Endothelial cell of umbilical vein (primary cell): ENCODE measurements around the gene VRK1. TPM values are rescaled to one million over a fixed set of nuclear protein-coding genes. Genes with fewer than 3 reads are reported as not detected.

Experiments used
- BruUV-seq: library from RNA; stranded (reverse); fragments of 400-500 nt; replicated peaks from 2 replicates; lab custom pipeline; 2021; lab: Mats Ljungman, UMichigan
- CTCF ChIA-PET: fragments of 300-600, 350-600 bp; sonication (Branson Sonifier 250); formaldehyde crosslinking; loops from one replicate; lab custom pipeline; 2021; ENCODE audit warnings: antibody characterized with exemption, inconsistent platforms; lab: Charles Lee
- POLR2A ChIA-PET: fragments of 300-600, 350-600 bp; sonication (Branson Sonifier 250); formaldehyde crosslinking; loops from one replicate; lab custom pipeline; 2021; ENCODE audit warnings: antibody characterized with exemption, inconsistent platforms; lab: Charles Lee
- DNase-seq: peaks from one replicate; pipeline ENCODE4 v3.0.0-alpha.2; 2011; ENCODE audit warnings: low read depth, low spot score
- FAIRE-seq: peaks from 2 replicates; lab custom pipeline; 2011; peaks lifted over from hg19 to GRCh38; lab: Jason Lieb, UNC
- H2AFZ ChIP-seq: 2 replicates; pipeline ENCODE4 v1.6.0; 2012; ENCODE audit warnings: low read depth, low read length, control low read depth, inconsistent platforms
- H3K27ac ChIP-seq: 2 replicates; pipeline ENCODE4 v1.5.1; 2011; ENCODE audit warnings: low read depth, mild to moderate bottlenecking, control low read depth, low read length, moderate library complexity; ENCODE audit not compliant: insufficient read depth
- H3K27me3 ChIP-seq, 2 experiments: 2 replicates each; pipeline versions ENCODE4 v1.6.0 to v1.6.1; 2011; ENCODE audit warnings: low read length in 2 of 2, mixed read lengths in 1 of 2; ENCODE audit not compliant: control insufficient read depth in 2 of 2, insufficient read depth in 2 of 2
- H3K36me3 ChIP-seq, 2 experiments: 2 replicates in 1 of 2; 3 replicates in 1 of 2; pipeline ENCODE4 v1.5.1; 2011; ENCODE audit warnings: low read length in 2 of 2, mild to moderate bottlenecking in 1 of 2, moderate library complexity in 1 of 2; ENCODE audit not compliant: control insufficient read depth in 2 of 2, insufficient read depth in 2 of 2; ENCODE audit errors: extremely low read depth in 1 of 2
- H3K4me1 ChIP-seq: 3 replicates; pipeline ENCODE4 v1.5.1; 2011; ENCODE audit warnings: mild to moderate bottlenecking, low read length; ENCODE audit not compliant: control insufficient read depth, insufficient read depth; ENCODE audit errors: extremely low read depth
- H3K4me2 ChIP-seq: 2 replicates; pipeline ENCODE4 v1.6.1; 2011; ENCODE audit warnings: low read length, control low read depth, mixed read lengths; ENCODE audit not compliant: insufficient read depth
- H3K4me3 ChIP-seq, 3 experiments: fragments of 200-600 bp in 1 of 3; sonication (generic), shearing (Covaris generic) in 1 of 3; replicated peaks in 1 of 3; 2 replicates each; pipeline ENCODE4 v1.5.1; 2011 to 2016; ENCODE audit warnings: control low read depth in 3 of 3, low read length in 3 of 3, mild to moderate bottlenecking in 2 of 3, inconsistent platforms in 1 of 3, low read depth in 1 of 3, moderate library complexity in 1 of 3; ENCODE audit not compliant: insufficient read depth in 1 of 3
- H3K79me2 ChIP-seq: 2 replicates; pipeline ENCODE4 v1.6.0; 2012; ENCODE audit warnings: low read length, inconsistent platforms; ENCODE audit not compliant: control insufficient read depth, insufficient read depth
- H3K9ac ChIP-seq: replicated peaks from 2 replicates; pipeline ENCODE3; 2011; ENCODE audit warnings: low read length, control low read depth; ENCODE audit not compliant: insufficient read depth; ENCODE audit errors: extremely low read depth
- H3K9me1 ChIP-seq: replicated peaks from 3 replicates; pipeline ENCODE4 v1.6.0; 2011; ENCODE audit warnings: mild to moderate bottlenecking, low read length; ENCODE audit not compliant: control insufficient read depth, insufficient read depth; ENCODE audit errors: extremely low read depth
- H3K9me3 ChIP-seq: replicated peaks from 2 replicates; pipeline ENCODE4 v1.5.1; 2012; ENCODE audit warnings: low read length, inconsistent platforms; ENCODE audit not compliant: control insufficient read depth, insufficient read depth
- H4K20me1 ChIP-seq: replicated peaks from 2 replicates; pipeline ENCODE3; 2011; ENCODE audit warnings: mild to moderate bottlenecking, low read length; ENCODE audit not compliant: control insufficient read depth, insufficient read depth; ENCODE audit errors: extremely low read depth
- CTCF ChIP-seq, 2 donors: IDR thresholded peaks; 1 replicate in 1 of 2; 2 replicates in 1 of 2; pipeline ENCODE4 v1.5.1; 2011; ENCODE audit warnings: low read length in 2 of 2, mild to moderate bottlenecking in 2 of 2, moderate library complexity in 2 of 2, control low read depth in 1 of 2, inconsistent platforms in 1 of 2, low read depth in 1 of 2; ENCODE audit not compliant: insufficient read depth in 1 of 2; ENCODE audit errors: extremely low read depth in 1 of 2
- EZH2 ChIP-seq: IDR thresholded peaks from 2 replicates; pipeline ENCODE4 v1.6.1; 2012; ENCODE audit warnings: borderline replicate concordance, low read depth, mild to moderate bottlenecking, moderate library complexity, low read length, inconsistent platforms; ENCODE audit not compliant: severe bottlenecking
- FOS ChIP-seq: IDR thresholded peaks from 2 replicates; pipeline ENCODE4 v1.6.1; 2011; ENCODE audit warnings: mild to moderate bottlenecking, low read length, moderate library complexity, borderline replicate concordance; ENCODE audit not compliant: insufficient read depth
- GATA2 ChIP-seq: IDR thresholded peaks from 2 replicates; pipeline ENCODE4 v1.7.0; 2011; ENCODE audit warnings: low read depth, mild to moderate bottlenecking, moderate library complexity, mixed read lengths, low read length; ENCODE audit not compliant: insufficient read length, insufficient read depth
- JUN ChIP-seq: IDR thresholded peaks from 2 replicates; pipeline ENCODE4 v1.6.1; 2011; ENCODE audit warnings: borderline replicate concordance, low read depth; ENCODE audit not compliant: insufficient read length, insufficient read depth
- MAX ChIP-seq: IDR thresholded peaks from 2 replicates; pipeline ENCODE4 v1.6.1; 2011; ENCODE audit not compliant: insufficient read depth, insufficient read length
- MYC ChIP-seq: IDR thresholded peaks from one replicate; pipeline ENCODE4 v1.6.1; 2011; ENCODE audit warnings: mild to moderate bottlenecking, low read depth, low read length
- POLR2A ChIP-seq: IDR thresholded peaks from 2 replicates; pipeline ENCODE4 v1.6.1; 2012; ENCODE audit warnings: low read depth, mild to moderate bottlenecking, control low read depth, low read length
- POLR2AphosphoS5 ChIP-seq: IDR thresholded peaks from 2 replicates; pipeline ENCODE4 v1.6.1; 2012; ENCODE audit warnings: low read depth, mild to moderate bottlenecking, control low read depth, low read length, moderate library complexity; ENCODE audit not compliant: insufficient read depth
- dilution Hi-C: fragments of 300-500 bp; cut with MboI; formaldehyde crosslinking; loops from one replicate; pipeline ENCODE4 v1.15.0; 2019; ENCODE audit warnings: low sequenced_read_pairs; ENCODE audit not compliant: extremely low pct_ligation_motif_present
- intact Hi-C: fragments of 100-400 bp; cut with micrococcal nuclease; formaldehyde crosslinking; loops from one replicate; pipeline ENCODE4 v1.10.0; 2022
- polyA plus RNA-seq, 4 experiments: library from polyadenylated mRNA; depleted of rRNA in 3 of 4; stranded (reverse) in 3 of 4; unstranded in 1 of 4; fragments of >200 nt; gene quantifications; 2 replicates each; pipeline versions ENCODE4 v1.2.1 to v1.2.3, GENCODE V29; 2011 to 2012; ENCODE audit warnings: missing spikeins in 1 of 4
- total RNA-seq: library from RNA; stranded (reverse); gene quantifications from 2 replicates; pipeline ENCODE4 v1.2.3, GENCODE V29; 2021

VRK1 gene
- total and polyA plus RNA-seq, 2 donors (not counting 3 experiments of a cell fraction or from before 2014, with no cell fraction given), result 7.1 to 31.7 TPM

GRCh38 chr14:96920023-96920422, 122.8 kb downstream of the VRK1 start:
- intact Hi-C loops (no loop called here), dilution Hi-C loops (no loop called here)
- no peak overlapping the region for H2AFZ ChIP-seq
- no peaks in the 10 kb centered on the region for H3K36me3 ChIP-seq
- no peaks in the 10 kb centered on the region for H3K27me3 ChIP-seq
- no peaks in the 10 kb centered on the region for H3K4me1 ChIP-seq
- H3K9me1 ChIP-seq, result no peaks in the 10 kb centered on the region
- H3K4me2 ChIP-seq, result no peak overlapping the region
- no peak for TF ChIP-seq CTCF (IDR thresholded peaks at IDR 0.05; ENCODE audit: extremely low read depth in 1 of 2, insufficient read depth in 1 of 2, low read depth in 1 of 2, low read length in 2 of 2)
- no peak for TF ChIP-seq MYC
- TF ChIP-seq POLR2AphosphoS5, result no peak
- TF ChIP-seq POLR2A, result no peak
- TF ChIP-seq GATA2, result no peak
- no peak for TF ChIP-seq EZH2
- no peak for TF ChIP-seq FOS
- TF ChIP-seq MAX, result no peak
- TF ChIP-seq JUN, result no peak
- ChIA-PET CTCF (no interaction called here), POLR2A (no interaction called here)
- no peak overlapping the region for H3K27ac ChIP-seq
- H3K4me3 ChIP-seq, result no peak overlapping the region
- no peaks in the 10 kb centered on the region for H3K9me3 ChIP-seq
- FAIRE-seq, result no peak
- H3K79me2 ChIP-seq, result no peaks in the 10 kb centered on the region
- no TSS peak for BruUV-seq
- H4K20me1 ChIP-seq, result no peaks in the 10 kb centered on the region
- no peak for DNase-seq
- H3K9ac ChIP-seq, result no peak overlapping the region
